PC-3 (cell line): ENCODE measurements around the gene KRTAP10-4. TPM values are rescaled to one million over a fixed set of nuclear protein-coding genes. Genes with fewer than 3 reads are reported as not detected.

Source experiments
- ATAC-seq: fragments of 200-7000 bp; cut with Tn5 transposase; 2 replicates; pipeline ENCODE4 v1.9.1; 2020; ENCODE audit warnings: mild to moderate bottlenecking, moderate library complexity
- BruUV-seq: library from RNA; stranded (reverse); fragments of 400-500 nt; replicated peaks from 2 replicates; lab custom pipeline; 2021; lab: Mats Ljungman, UMichigan
- CTCF ChIA-PET: fragments of 300-600 bp; sonication (Branson Sonifier 250); formaldehyde crosslinking; loops from one replicate; lab custom pipeline; 2022; ENCODE audit warnings: antibody characterized with exemption; lab: Charles Lee
- POLR2A ChIA-PET: fragments of 300-600 bp; sonication (Branson Sonifier 250); formaldehyde crosslinking; loops from one replicate; lab custom pipeline; 2022; ENCODE audit warnings: antibody characterized with exemption; ENCODE audit not compliant: unreplicated experiment; lab: Charles Lee
- DNase-seq: peaks from one replicate; pipeline ENCODE4 v3.0.0-alpha.2; 2015
- H2AFZ ChIP-seq: fragments of 300-600 bp; sonication (generic); 2 replicates; pipeline ENCODE4 v1.6.0; 2016; ENCODE audit warnings: antibody characterized with exemption, low read length
- H3F3A ChIP-seq: fragments of 300-600 bp; sonication (generic); one replicate; pipeline ENCODE4 v1.6.0; 2017; ENCODE audit warnings: antibody characterized with exemption, low read length, control low read depth, mild to moderate bottlenecking; ENCODE audit not compliant: unreplicated experiment
- H3K27ac ChIP-seq: fragments of 300-600 bp; sonication (generic); 2 replicates; pipeline ENCODE4 v1.5.1; 2016; ENCODE audit warnings: mild to moderate bottlenecking, low read length
- H3K27me3 ChIP-seq: fragments of 300-600 bp; sonication (generic); 2 replicates; pipeline ENCODE4 v1.6.1; 2016; ENCODE audit warnings: low read length, mixed read lengths
- H3K36me3 ChIP-seq: fragments of 300-600 bp; sonication (generic); 2 replicates; pipeline ENCODE4 v1.6.1; 2016; ENCODE audit warnings: low read depth, mixed run types, low read length, mixed read lengths
- H3K4me1 ChIP-seq: fragments of 300-600 bp; sonication (generic); 2 replicates; pipeline ENCODE4 v1.5.1; 2016; ENCODE audit warnings: low read length; ENCODE audit not compliant: insufficient read depth
- H3K4me2 ChIP-seq: fragments of 300-600 bp; sonication (generic); 2 replicates; pipeline ENCODE4 v1.6.0; 2016; ENCODE audit warnings: low read length
- H3K4me3 ChIP-seq: fragments of 300-600 bp; sonication (generic); 2 replicates; pipeline ENCODE4 v1.5.1; 2016; ENCODE audit warnings: mild to moderate bottlenecking, low read length, mixed read lengths
- H3K79me2 ChIP-seq: fragments of 300-600 bp; sonication (generic); 2 replicates; pipeline ENCODE4 v1.6.1; 2017; ENCODE audit warnings: low read length, mixed read lengths
- H3K9ac ChIP-seq: fragments of 300-600 bp; sonication (generic); 2 replicates; pipeline ENCODE4 v1.6.0; 2016; ENCODE audit warnings: mild to moderate bottlenecking, low read length
- H3K9me2 ChIP-seq: fragments of 300-600 bp; sonication (generic); replicated peaks from 2 replicates; pipeline ENCODE4 v1.6.1; 2016; ENCODE audit warnings: mixed run types, low read length, mixed read lengths
- H3K9me3 ChIP-seq: fragments of 300-600 bp; sonication (generic); 2 replicates; pipeline ENCODE4 v1.6.1; 2016; ENCODE audit warnings: low read length, mixed read lengths
- H4K20me1 ChIP-seq: fragments of 300-600 bp; sonication (generic); 2 replicates; pipeline ENCODE4 v1.6.1; 2016; ENCODE audit warnings: low read length, mixed read lengths
- EZH2 ChIP-seq: fragments of 300-600 bp; sonication (generic); IDR thresholded peaks from one replicate; pipeline ENCODE4 v1.6.1; 2017; ENCODE audit warnings: antibody characterized with exemption, mild to moderate bottlenecking, low read length; ENCODE audit not compliant: unreplicated experiment
- EZH2phosphoT487 ChIP-seq: fragments of 300-600 bp; sonication (generic); IDR thresholded peaks from 2 replicates; pipeline ENCODE4 v1.6.1; 2018; ENCODE audit warnings: mild to moderate bottlenecking, antibody characterized with exemption, low read length, borderline replicate concordance
- intact Hi-C: fragments of 100-400 bp; cut with micrococcal nuclease; formaldehyde crosslinking; loops from 2 replicates; pipeline ENCODE4 v1.9.0; 2023
- total RNA-seq: library from RNA; depleted of rRNA; stranded (reverse); fragments of >200 nt; gene quantifications from 2 replicates; pipeline ENCODE4 v1.2.3, GENCODE V29; 2014
- TF ChIP-seq, protein P1 (sequence below): fragments of 300-600 bp; sonication (generic); conservative IDR thresholded peaks from 2 replicates; pipeline ENCODE4 v1.5.1; 2017; ENCODE audit warnings: antibody characterized with exemption, low read depth, mild to moderate bottlenecking, low read length

KRTAP10-4 gene
- total RNA-seq, 1 experiment from 2014 or later = not detected

DNA sequence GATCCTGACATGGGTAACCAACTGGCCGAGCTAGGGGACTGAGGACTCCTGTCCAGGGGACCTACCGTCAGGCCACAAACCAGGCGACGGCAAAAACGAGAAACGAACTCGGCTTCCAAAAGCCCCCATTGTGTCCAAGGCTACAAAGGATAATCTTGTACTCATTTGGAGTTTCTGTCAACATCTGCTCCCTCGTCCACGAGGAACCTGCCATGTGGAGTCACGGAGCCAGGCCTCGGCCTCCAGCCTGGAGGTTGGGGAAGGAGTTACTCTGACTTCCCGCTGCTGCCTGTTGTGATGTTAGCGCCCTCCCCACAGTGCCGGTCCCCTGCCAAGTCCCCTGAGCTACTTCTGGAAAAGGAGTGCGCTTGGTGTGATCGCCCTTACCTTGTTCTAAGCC lies 40.8 kb upstream of the KRTAP10-4 start:
- Histone ChIP-seq H3K27ac (no peak overlapping the region), H3K9ac (no peak overlapping the region), H3F3A (no peaks in the 10 kb centered on the region), H3K9me3 (no peaks in the 10 kb centered on the region), H3K4me3 (no peak overlapping the region), H3K4me2 (no peak overlapping the region), H2AFZ (no peak overlapping the region), H3K4me1 (no peaks in the 10 kb centered on the region), H3K79me2 (no peaks in the 10 kb centered on the region), H3K36me3 (no peaks in the 10 kb centered on the region), H4K20me1 (no peaks in the 10 kb centered on the region), H3K27me3 (no peaks in the 10 kb centered on the region), H3K9me2 (no peaks in the 10 kb centered on the region)
- ChIA-PET POLR2A (no interaction called here), CTCF (no interaction called here)
- TF ChIP-seq EZH2phosphoT487 = no peak
- TF ChIP-seq EZH2 = no peak
- TF ChIP-seq, protein P1, sequence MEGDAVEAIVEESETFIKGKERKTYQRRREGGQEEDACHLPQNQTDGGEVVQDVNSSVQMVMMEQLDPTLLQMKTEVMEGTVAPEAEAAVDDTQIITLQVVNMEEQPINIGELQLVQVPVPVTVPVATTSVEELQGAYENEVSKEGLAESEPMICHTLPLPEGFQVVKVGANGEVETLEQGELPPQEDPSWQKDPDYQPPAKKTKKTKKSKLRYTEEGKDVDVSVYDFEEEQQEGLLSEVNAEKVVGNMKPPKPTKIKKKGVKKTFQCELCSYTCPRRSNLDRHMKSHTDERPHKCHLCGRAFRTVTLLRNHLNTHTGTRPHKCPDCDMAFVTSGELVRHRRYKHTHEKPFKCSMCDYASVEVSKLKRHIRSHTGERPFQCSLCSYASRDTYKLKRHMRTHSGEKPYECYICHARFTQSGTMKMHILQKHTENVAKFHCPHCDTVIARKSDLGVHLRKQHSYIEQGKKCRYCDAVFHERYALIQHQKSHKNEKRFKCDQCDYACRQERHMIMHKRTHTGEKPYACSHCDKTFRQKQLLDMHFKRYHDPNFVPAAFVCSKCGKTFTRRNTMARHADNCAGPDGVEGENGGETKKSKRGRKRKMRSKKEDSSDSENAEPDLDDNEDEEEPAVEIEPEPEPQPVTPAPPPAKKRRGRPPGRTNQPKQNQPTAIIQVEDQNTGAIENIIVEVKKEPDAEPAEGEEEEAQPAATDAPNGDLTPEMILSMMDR = no peak
- intact Hi-C loops = no loop called here
- BruUV-seq = no TSS peak
- DNase-seq (no peak), ATAC-seq (no peak)

DNA sequence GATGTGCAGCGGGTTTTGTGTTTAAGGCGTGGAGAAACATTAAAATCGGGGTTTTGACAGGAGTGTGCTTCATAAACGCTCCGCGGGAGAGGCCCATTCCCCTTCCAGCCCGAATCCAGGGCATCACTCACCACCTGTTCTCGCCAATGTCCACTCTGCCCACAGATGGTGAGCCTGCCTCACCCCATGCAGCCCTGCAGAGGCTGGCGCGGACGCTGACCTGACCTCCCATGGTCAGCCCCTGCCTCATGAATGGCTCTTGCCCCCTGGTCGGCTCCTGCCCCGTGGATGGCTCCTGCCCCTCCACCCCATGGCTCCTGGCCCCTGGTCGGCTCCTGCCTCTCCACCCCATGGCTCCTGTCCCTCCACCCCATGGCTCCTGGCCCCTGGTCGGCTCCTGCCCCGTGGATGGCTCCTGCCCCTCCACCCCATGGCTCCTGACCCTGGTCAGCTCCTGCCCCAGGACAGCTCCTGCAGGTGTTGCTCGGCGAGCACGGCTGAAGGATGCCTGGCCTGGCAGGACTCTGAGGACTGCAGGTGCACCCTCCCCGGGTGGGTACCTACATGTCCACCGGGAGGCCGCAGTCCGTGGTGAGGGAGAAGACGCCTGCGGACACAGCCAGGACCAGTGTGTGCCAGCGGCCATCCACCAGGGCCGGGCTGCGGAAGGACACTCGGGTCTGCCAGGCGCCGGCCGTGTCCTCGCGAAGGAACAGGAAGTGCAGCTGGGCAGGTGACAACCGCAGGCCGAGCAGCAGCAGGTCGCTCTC lies 40.2 kb upstream of the KRTAP10-4 start:
- ChIA-PET POLR2A (no interaction called here), CTCF (no interaction called here)
- H2AFZ ChIP-seq = no peak overlapping the region
- ATAC-seq = no peak
- BruUV-seq = no TSS peak
- no peaks in the 10 kb centered on the region for H3K79me2 ChIP-seq
- no peak overlapping the region for H3K9ac ChIP-seq
- no peaks in the 10 kb centered on the region for H3K27me3 ChIP-seq
- intact Hi-C loops = no loop called here
- no peak for DNase-seq
- H4K20me1 ChIP-seq = no peaks in the 10 kb centered on the region
- no peaks in the 10 kb centered on the region for H3K9me2 ChIP-seq
- no peaks in the 10 kb centered on the region for H3F3A ChIP-seq
- no peaks in the 10 kb centered on the region for H3K36me3 ChIP-seq
- H3K4me3 ChIP-seq = no peak overlapping the region
- TF ChIP-seq EZH2 (no peak), EZH2phosphoT487 (no peak)
- TF ChIP-seq, protein P1 = no peak
- no peak overlapping the region for H3K4me2 ChIP-seq
- no peak overlapping the region for H3K27ac ChIP-seq
- H3K9me3 ChIP-seq = no peaks in the 10 kb centered on the region
- no peaks in the 10 kb centered on the region for H3K4me1 ChIP-seq

DNA sequence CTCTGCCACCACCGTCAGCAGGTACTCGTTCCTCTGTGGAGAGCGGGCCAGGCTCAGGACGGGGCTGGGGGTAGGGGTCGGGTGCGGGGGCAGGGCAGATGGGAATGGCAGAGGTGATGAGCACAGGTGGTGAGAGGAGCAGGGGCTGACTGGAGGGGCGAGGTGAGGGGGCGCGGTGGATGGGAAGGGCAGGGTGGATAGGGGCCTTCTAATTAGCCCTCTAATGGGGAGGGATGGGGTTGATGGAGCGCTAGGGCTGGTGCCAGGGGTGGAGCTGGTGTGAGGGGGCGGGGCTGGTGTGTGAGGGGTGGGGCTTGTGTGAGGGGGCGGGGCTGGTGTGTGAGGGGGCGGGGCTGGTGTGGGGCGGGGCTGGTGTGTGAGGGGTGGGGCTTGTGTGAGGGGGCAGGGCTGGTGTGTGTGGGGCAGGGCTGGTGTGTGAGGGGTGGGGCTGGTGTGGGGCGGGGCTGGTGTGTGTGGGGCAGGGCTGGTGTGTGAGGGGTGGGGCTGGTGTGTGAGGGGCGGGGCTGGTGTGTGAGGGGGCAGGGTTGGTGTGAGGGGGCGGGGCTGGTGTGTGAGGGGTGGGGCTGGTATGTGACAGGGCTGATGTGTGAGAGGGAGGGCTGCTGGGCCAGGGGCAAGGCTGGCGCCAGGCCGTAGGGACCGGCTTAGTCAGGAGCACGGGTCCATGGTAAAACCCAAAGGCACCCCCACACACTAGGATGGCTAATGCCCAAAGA lies 39.5 kb upstream of the KRTAP10-4 start:
- Histone ChIP-seq H3K4me1 (no peaks in the 10 kb centered on the region), H3K27ac (no peak overlapping the region), H3K9ac (no peak overlapping the region), H3K9me3 (no peaks in the 10 kb centered on the region), H3F3A (no peaks in the 10 kb centered on the region), H3K4me3 (no peak overlapping the region), H3K27me3 (no peaks in the 10 kb centered on the region), H3K9me2 (no peaks in the 10 kb centered on the region), H3K4me2 (no peak overlapping the region), H4K20me1 (no peaks in the 10 kb centered on the region), H3K36me3 (no peaks in the 10 kb centered on the region), H3K79me2 (no peaks in the 10 kb centered on the region), H2AFZ (no peak overlapping the region)
- intact Hi-C loops = no loop called here
- ATAC-seq (no peak), DNase-seq (no peak)
- TF ChIP-seq EZH2phosphoT487 (no peak), EZH2 (no peak)
- TF ChIP-seq, protein P1 = no peak
- ChIA-PET POLR2A (no interaction called here), CTCF (no interaction called here)
- BruUV-seq = no TSS peak
